ENCODE measurements around the gene ST8SIA3.
"Not testable (repeated sequence)": the region's sequence is repeated elsewhere in the genome, so short reads cannot be mapped to it uniquely, and the experiment has no call there.

Gene ST8SIA3

DNA sequence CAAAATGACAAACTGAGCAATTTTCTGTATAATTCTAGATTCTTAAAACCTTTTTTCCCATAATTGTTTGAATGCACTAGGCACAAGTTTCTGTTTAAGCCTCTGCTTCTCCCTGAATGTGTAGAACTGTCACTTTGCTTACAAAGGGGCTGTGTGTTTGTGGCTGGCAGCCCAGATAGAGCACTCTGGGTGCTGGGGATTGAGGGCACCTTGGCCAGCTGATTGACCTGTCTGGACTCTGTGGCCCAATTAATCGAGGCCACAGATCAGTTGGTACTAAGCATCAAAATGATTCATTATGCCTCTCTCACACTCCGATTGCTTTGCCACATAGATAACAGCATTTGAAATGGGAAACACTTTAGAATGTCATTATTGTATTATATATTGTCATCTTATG lies 12.1 kb downstream of the ST8SIA3 start:
- DNase-seq (ENCODE audit: low read depth in 3 of 3) = no peak

GRCh38 chr18:57366528-57367081 lies 14.2 kb downstream of the ST8SIA3 start:
- DNase-seq (ENCODE audit: low read depth in 3 of 3) = no peak

GRCh38 chr18:57372444-57372843 lies 20.1 kb downstream of the ST8SIA3 start:
- DNase-seq (ENCODE audit: low read depth in 3 of 3) = no peak

DNA sequence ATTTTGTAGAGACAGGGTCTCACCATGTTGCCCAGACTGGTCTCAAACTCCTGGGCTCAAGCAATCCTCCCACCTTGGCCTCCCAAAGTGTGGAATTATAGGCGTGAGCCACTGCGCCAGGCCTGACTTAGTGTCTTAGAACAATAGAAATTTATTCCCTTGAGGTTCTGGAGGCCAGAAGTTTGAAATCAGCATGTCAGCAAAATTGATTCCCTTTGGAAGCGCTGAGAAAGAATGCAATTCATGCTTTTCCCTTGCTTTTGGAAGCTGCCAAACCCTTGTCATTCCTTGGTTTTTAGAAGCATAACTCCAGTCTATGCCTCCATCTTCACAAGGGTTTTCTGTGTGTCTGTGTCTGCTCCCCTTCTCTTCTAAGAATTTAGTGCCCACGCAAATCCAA lies 20.7 kb downstream of the ST8SIA3 start:
- no peak for DNase-seq (ENCODE audit: low read depth in 3 of 3)

- no peak for DNase-seq (ENCODE audit: low read depth in 3 of 3)
These were observed 24.1 kb downstream of the ST8SIA3 start for GRCh38 chr18:57376503-57376902.

- DNase-seq (ENCODE audit: low read depth in 3 of 3) = no peak
These were observed 36.9 kb downstream of the ST8SIA3 start for GRCh38 chr18:57389271-57389670.

DNA sequence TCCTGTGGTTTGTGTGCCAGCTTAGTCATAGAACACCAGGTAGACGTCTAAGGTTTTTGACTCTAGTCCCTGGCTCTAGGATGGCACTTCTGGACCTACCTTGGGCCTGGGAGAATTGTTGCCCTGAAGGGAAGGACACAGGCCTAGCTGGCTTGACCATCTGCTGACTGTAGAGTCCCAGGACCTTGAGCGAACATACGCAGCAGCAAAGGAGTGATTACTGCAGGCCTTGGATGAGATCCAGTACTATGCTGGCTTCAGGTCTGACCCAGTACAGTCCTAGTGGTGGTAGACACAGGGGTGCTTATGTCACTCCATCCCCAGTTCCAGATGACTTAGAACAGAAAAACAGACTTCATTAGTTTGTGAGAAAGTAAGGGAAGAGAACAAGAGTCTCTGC lies 37.7 kb downstream of the ST8SIA3 start:
- DNase-seq (ENCODE audit: low read depth in 3 of 3) = no peak

DNA sequence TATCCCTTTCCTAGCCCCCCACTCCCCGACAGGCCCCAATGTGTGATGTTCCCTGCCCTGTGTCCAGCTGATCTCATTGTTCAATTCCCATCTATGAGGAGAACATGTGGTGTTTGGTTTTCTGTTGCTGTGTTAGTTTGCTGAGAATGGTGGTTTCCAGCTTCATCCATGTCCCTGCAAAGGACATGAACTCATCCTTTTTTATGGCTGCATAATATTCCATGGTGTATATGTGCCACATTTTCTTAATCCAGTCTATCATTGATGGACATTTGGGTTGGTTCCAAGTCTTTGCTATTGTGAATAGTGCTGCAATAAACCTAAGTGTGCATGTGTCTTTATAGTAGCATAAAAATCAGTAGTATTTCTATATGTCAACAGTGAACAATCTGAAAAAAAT lies 42.4 kb downstream of the ST8SIA3 start:
- not testable (repeated sequence) for DNase-seq (ENCODE audit: low read depth in 3 of 3)

DNA sequence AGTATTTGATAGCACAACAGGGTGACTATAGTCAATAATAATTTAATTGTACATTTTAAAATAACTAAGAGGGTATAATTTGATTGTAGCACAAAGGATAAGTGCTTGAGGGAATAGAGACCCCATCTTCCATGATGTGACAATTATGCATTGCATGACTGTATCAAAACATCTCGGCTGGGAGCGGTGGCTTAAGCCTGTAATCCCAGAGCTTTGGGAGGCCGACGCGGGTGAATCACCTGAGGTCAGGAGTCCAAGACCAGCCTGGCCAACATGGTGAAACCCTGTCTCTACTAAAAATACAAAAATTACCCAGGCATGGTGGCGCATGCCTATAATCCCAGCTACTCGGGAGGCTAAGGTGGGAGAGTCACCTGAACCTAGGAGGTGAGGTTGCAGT lies 44.5 kb downstream of the ST8SIA3 start:
- DNase-seq (ENCODE audit: low read depth in 3 of 3) = not testable (repeated sequence)

GRCh38 chr18:57397440-57398132 lies 45.2 kb downstream of the ST8SIA3 start:
- no peak for DNase-seq (ENCODE audit: low read depth in 3 of 3)

GRCh38 chr18:57404345-57404744 lies 52.0 kb downstream of the ST8SIA3 start:
- DNase-seq (ENCODE audit: low read depth in 3 of 3) = no peak

- no peak for DNase-seq (ENCODE audit: low read depth in 3 of 3)
These were observed 57.3 kb downstream of the ST8SIA3 start for GRCh38 chr18:57409650-57410049.

DNA sequence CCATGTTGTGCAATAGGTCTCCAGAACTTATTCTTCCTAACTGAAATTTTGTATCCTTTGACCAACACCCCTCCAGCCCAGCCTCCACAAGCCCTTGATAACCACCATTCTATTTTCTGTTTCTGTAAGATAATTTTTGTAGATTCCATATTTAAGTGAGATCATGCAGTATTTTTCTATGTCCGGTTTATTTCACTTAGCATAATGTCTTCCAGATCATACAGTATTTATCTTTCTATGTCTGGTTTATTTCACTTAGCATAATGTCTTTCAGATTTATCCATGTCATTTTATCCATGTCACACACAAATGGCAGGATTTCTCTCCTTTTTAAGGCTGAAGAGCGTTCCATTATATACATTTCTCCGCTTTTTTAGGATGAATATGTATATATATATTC lies 58.4 kb downstream of the ST8SIA3 start:
- DNase-seq (ENCODE audit: low read depth in 3 of 3) = no peak

GRCh38 chr18:57416542-57416941 lies 64.2 kb downstream of the ST8SIA3 start:
- no peak for DNase-seq (ENCODE audit: low read depth in 3 of 3)
